Hepatocyte (in vitro differentiated cells): ENCODE results near the gene SLC2A10.

Experiments used
- CTCF ChIP-seq: fragments of 200-600 bp; sonication (generic); IDR thresholded peaks from 2 replicates; pipeline ENCODE4 v1.5.1; 2016; ENCODE audit warnings: antibody characterized with exemption, mild to moderate bottlenecking; ENCODE audit not compliant: poor library complexity
- EZH2 ChIP-seq: fragments of 200-600 bp; sonication (generic); IDR thresholded peaks from 2 replicates; pipeline ENCODE4 v1.6.1; 2016; ENCODE audit warnings: antibody characterized with exemption, mild to moderate bottlenecking, borderline replicate concordance
- EZH2phosphoT487 ChIP-seq: fragments of 200-600 bp; sonication (generic); IDR thresholded peaks from one replicate; pipeline ENCODE4 v1.6.1; 2018; ENCODE audit warnings: antibody characterized with exemption, mild to moderate bottlenecking, low read depth, moderate library complexity; ENCODE audit not compliant: unreplicated experiment, severe bottlenecking

DNA sequence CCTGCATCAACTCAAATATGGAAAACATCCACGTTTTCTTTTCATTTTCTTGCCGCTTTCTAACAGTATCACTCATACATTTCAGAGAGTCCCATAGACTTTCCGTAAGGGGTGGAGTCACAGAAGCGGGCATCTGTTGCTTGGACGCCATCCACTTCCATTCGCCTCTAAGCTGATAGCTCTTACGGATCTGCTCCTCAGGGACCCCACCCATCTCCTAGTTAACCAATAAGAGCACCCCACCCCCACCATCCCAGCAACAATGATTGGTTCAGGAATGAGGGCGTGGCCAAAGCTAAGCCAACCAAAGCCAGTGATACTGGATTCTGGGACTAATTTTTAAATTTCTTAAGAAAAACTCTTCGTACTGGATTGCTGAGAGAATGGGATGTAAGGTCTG lies 42.4 kb downstream of the SLC2A10 start:
- TF ChIP-seq CTCF (no peak), EZH2 (no peak), EZH2phosphoT487 (no peak)
